ENCODE measurements around the gene ARCN1. TPM values are rescaled to one million over a fixed set of nuclear protein-coding genes. Genes with fewer than 3 reads are reported as not detected.

Gene ARCN1
- total and polyA plus RNA-seq, 9 of the 15 experiments (the other 6 are each of a cell fraction or from before 2014, with no cell fraction given), result 30.0 to 224 (median 76.4) TPM

- TF ChIP-seq NRF1 (conservative IDR thresholded peaks at IDR 0.05 in 1 of 2, IDR thresholded peaks at IDR 0.05 in 1 of 2) (no peak), ZKSCAN8 (CRISPR knock-in tag; IDR thresholded peaks at IDR 0.05) (no peak), U2AF1 (optimal IDR thresholded peaks at IDR 0.05; ENCODE audit: low read depth, low read length) (no peak), TCF15 (CRISPR knock-in tag; IDR thresholded peaks at IDR 0.05) (no peak), LEF1 (IDR thresholded peaks at IDR 0.05) (no peak), ETV1 (tag; conservative IDR thresholded peaks at IDR 0.05; ENCODE audit: low read depth) (no peak), RB1 (IDR thresholded peaks at IDR 0.05; ENCODE audit: low read depth) (0 out of 2 replicates have a peak, but pooled peaks have one; percentile 53), PML (IDR thresholded peaks at IDR 0.05; ENCODE audit: low read length) (no peak), TEAD4 (IDR thresholded peaks at IDR 0.05; ENCODE audit: low read length) (no peak), TEAD4 (CRISPR knock-in tag; IDR thresholded peaks at IDR 0.05; ENCODE audit: borderline replicate concordance) (no peak), STAT5B (CRISPR knock-in tag; IDR thresholded peaks at IDR 0.05) (no peak), UBTF (IDR thresholded peaks at IDR 0.05; ENCODE audit: borderline replicate concordance in 1 of 2, low read depth in 2 of 2, low read length in 2 of 2) (peak; percentile 51 to 72; a peak in 2 of 4 replicates), HDAC2 (IDR thresholded peaks at IDR 0.05) (peak; percentile 44; the same call in 1 of the 2 replicates), C11orf30 (IDR thresholded peaks at IDR 0.05; ENCODE audit: low read depth) (no peak), SRSF7 (optimal IDR thresholded peaks at IDR 0.05; ENCODE audit: low read depth, low read length) (no peak), ZNF41 (CRISPR knock-in tag; conservative IDR thresholded peaks at IDR 0.05) (no peak), ZNF431 (CRISPR knock-in tag; IDR thresholded peaks at IDR 0.05) (no peak), ZBTB34 (CRISPR knock-in tag; IDR thresholded peaks at IDR 0.05) (no peak), MYNN (IDR thresholded peaks at IDR 0.05) (no peak; the same call in 1 of the 2 replicates), MYNN (CRISPR knock-in tag; IDR thresholded peaks at IDR 0.05) (no peak), ZNF699 (CRISPR knock-in tag; IDR thresholded peaks at IDR 0.05; ENCODE audit: insufficient replicate concordance) (no peak), MECOM (CRISPR knock-in tag; IDR thresholded peaks at IDR 0.05) (no peak), YBX1 (IDR thresholded peaks at IDR 0.05) (no peak), ZBTB17 (CRISPR knock-in tag; IDR thresholded peaks at IDR 0.05) (no peak; the same call in 1 of the 2 replicates)
- TF ChIP-seq, protein P1, sequence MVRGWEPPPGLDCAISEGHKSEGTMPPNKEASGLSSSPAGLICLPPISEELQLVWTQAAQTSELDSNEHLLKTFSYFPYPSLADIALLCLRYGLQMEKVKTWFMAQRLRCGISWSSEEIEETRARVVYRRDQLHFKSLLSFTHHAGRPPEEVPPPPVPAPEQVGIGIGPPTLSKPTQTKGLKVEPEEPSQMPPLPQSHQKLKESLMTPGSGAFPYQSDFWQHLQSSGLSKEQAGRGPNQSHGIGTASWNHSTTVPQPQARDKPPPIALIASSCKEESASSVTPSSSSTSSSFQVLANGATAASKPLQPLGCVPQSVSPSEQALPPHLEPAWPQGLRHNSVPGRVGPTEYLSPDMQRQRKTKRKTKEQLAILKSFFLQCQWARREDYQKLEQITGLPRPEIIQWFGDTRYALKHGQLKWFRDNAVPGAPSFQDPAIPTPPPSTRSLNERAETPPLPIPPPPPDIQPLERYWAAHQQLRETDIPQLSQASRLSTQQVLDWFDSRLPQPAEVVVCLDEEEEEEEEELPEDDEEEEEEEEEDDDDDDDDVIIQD (CRISPR knock-in tag; IDR thresholded peaks at IDR 0.05), result no peak
Measured at GRCh38 chr11:118607401-118608359, 35.5 kb downstream of the ARCN1 start, which contains the start of gene PHLDB1 (continued).

All from K562 (cell line).